Caco-2 (cell line): ENCODE measurements around the gene PHAX. TPM values are rescaled to one million over a fixed set of nuclear protein-coding genes. Genes with fewer than 3 reads are reported as not detected.

Experiments
- BruUV-seq: library from RNA; stranded (reverse); fragments of 400-500 nt; replicated peaks from 2 replicates; lab custom pipeline; 2021; lab: Mats Ljungman, UMichigan
- CTCF ChIA-PET: fragments of 300-600 bp; sonication (Branson Sonifier 250); formaldehyde crosslinking; loops from one replicate; lab custom pipeline; 2022; ENCODE audit warnings: antibody characterized with exemption; lab: Charles Lee
- POLR2A ChIA-PET: fragments of 300-600 bp; sonication (Branson Sonifier 250); formaldehyde crosslinking; loops from one replicate; lab custom pipeline; 2022; ENCODE audit warnings: antibody characterized with exemption; lab: Charles Lee
- DNase-seq, 2 experiments: peaks; one replicate each; pipeline versions ENCODE4 v3.0.0 to v3.0.0-alpha.2; 2020 to 2022
- H3K27me3 ChIP-seq: replicated peaks from 2 replicates; pipeline ENCODE4 v1.6.0; 2011; ENCODE audit warnings: low read length; ENCODE audit not compliant: control insufficient read depth, insufficient read depth
- H3K36me3 ChIP-seq: 2 replicates; pipeline ENCODE4 v1.5.1; 2011; ENCODE audit warnings: low read length; ENCODE audit not compliant: control insufficient read depth, insufficient read depth
- H3K4me1 ChIP-seq: fragments of 250-450 bp; sonication (Bioruptor Pico); 2 replicates; pipeline ENCODE4 v1.5.1; 2020; ENCODE audit warnings: mild to moderate bottlenecking
- H3K4me3 ChIP-seq: 2 replicates; pipeline ENCODE4 v1.5.1; 2011; ENCODE audit warnings: low read depth, mild to moderate bottlenecking, control low read depth, low read length
- H3K9me3 ChIP-seq: fragments of 250-450 bp; sonication (Bioruptor Pico); 2 replicates; pipeline ENCODE4 v1.5.1; 2020; ENCODE audit warnings: mild to moderate bottlenecking, moderate library complexity
- H3K27ac Mint-ChIP-seq: one replicate; pipeline ENCODE4 v1.8.0; 2022; ENCODE audit warnings: mixed read lengths; ENCODE audit not compliant: unreplicated experiment
- H3K27me3 Mint-ChIP-seq: one replicate; pipeline ENCODE4 v1.8.0; 2022; ENCODE audit warnings: mixed read lengths; ENCODE audit not compliant: insufficient read depth, unreplicated experiment
- H3K36me3 Mint-ChIP-seq: one replicate; pipeline ENCODE4 v1.8.0; 2022; ENCODE audit warnings: mild to moderate bottlenecking, mixed read lengths; ENCODE audit not compliant: insufficient read depth, unreplicated experiment
- H3K4me1 Mint-ChIP-seq: one replicate; pipeline ENCODE4 v1.8.0; 2022; ENCODE audit warnings: low read depth, mixed read lengths; ENCODE audit not compliant: unreplicated experiment
- H3K4me3 Mint-ChIP-seq: one replicate; pipeline ENCODE4 v1.8.0; 2022; ENCODE audit warnings: mild to moderate bottlenecking, moderate library complexity, mixed read lengths; ENCODE audit not compliant: unreplicated experiment
- H3K9me3 Mint-ChIP-seq: one replicate; pipeline ENCODE4 v1.8.0; 2022; ENCODE audit warnings: mixed read lengths; ENCODE audit not compliant: unreplicated experiment
- CTCF ChIP-seq, 2 experiments: fragments of 200-600 bp in 1 of 2; IDR thresholded peaks; 1 replicate in 1 of 2; 2 replicates in 1 of 2; pipeline versions ENCODE4 v1.5.1 to v1.8.0; 2011 to 2022; ENCODE audit warnings: antibody characterized with exemption in 1 of 2, control low read depth in 1 of 2, inconsistent platforms in 1 of 2, low read depth in 1 of 2, low read length in 1 of 2, mild to moderate bottlenecking in 1 of 2, moderate library complexity in 1 of 2; ENCODE audit not compliant: insufficient read depth in 1 of 2, severe bottlenecking in 1 of 2, unreplicated experiment in 1 of 2
- intact Hi-C: fragments of 100-400 bp; cut with micrococcal nuclease; formaldehyde crosslinking; loops from one replicate; pipeline ENCODE4 v1.10.0; 2022; ENCODE audit not compliant: unreplicated experiment
- total RNA-seq: library from RNA; stranded (reverse); gene quantifications from 2 replicates; pipeline ENCODE4 v1.2.3, GENCODE V29; 2022

The PHAX gene
- total RNA-seq, 1 experiment from 2014 or later = 38.7 TPM

- Mint-ChIP-seq H3K27me3 (no peaks in the 10 kb centered on the region), H3K4me3 (no peak overlapping the region), H3K4me1 (no peaks in the 10 kb centered on the region), H3K36me3 (peaks cover 79% of the 10 kb centered on the region), H3K27ac (no peak overlapping the region), H3K9me3 (no peaks in the 10 kb centered on the region)
- POLR2A ChIA-PET = interaction anchor here (0.6 kb wide), 1 partner anchor 264 kb away, joined by 3 read pairs; no protein-coding TSS in a partner anchor
- H3K4me3 ChIP-seq = no peak overlapping the region
- no peak for DNase-seq
- intact Hi-C loops = no loop called here
- H3K9me3 ChIP-seq = no peaks in the 10 kb centered on the region
- no peak for TF ChIP-seq CTCF (IDR thresholded peaks at IDR 0.05; ENCODE audit: insufficient read depth in 1 of 2, low read depth in 1 of 2, low read length in 1 of 2, severe bottlenecking in 1 of 2, unreplicated experiment in 1 of 2)
- CTCF ChIA-PET = no interaction called here
- H3K36me3 ChIP-seq = peaks cover 2% of the 10 kb centered on the region
- BruUV-seq = no TSS peak
- H3K27me3 ChIP-seq = no peaks in the 10 kb centered on the region
- H3K4me1 ChIP-seq = no peaks in the 10 kb centered on the region
These were observed 25.1 kb upstream of the PHAX start for GRCh38 chr5:126575644-126576043.

DNA sequence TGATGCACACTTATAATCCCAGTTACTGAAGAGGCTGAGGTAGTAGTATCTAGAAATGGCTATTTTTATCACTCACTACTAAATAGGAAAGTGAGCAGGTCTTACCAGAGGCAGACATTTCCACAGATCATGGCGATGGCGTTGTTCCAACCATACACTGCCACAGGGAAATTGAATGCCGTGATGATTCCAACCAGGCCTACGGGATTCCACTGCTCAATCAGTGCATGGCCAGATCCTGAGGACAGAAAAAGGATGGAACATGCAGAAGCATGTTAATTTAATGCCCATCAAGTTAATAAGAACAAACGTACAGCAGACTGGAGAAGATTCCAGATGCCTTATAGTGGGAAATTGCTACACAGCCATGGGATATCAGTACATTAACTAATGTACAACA lies 23.8 kb upstream of the PHAX start:
- H3K9me3 Mint-ChIP-seq = no peaks in the 10 kb centered on the region
- Histone ChIP-seq H3K27me3 (no peaks in the 10 kb centered on the region), H3K4me3 (no peak overlapping the region), H3K36me3 (peaks cover 2% of the 10 kb centered on the region), H3K4me1 (no peaks in the 10 kb centered on the region), H3K9me3 (no peaks in the 10 kb centered on the region)
- DNase-seq = no peak
- no peak overlapping the region for H3K4me3 Mint-ChIP-seq
- POLR2A ChIA-PET = no interaction called here
- BruUV-seq = no TSS peak
- no peaks in the 10 kb centered on the region for H3K4me1 Mint-ChIP-seq
- no peak overlapping the region for H3K27ac Mint-ChIP-seq
- CTCF ChIA-PET = no interaction called here
- intact Hi-C loops = no loop called here
- H3K27me3 Mint-ChIP-seq = no peaks in the 10 kb centered on the region
- peaks cover 84% of the 10 kb centered on the region for H3K36me3 Mint-ChIP-seq
- TF ChIP-seq CTCF (IDR thresholded peaks at IDR 0.05; ENCODE audit: insufficient read depth in 1 of 2, low read depth in 1 of 2, low read length in 1 of 2, severe bottlenecking in 1 of 2, unreplicated experiment in 1 of 2) = no peak

- Mint-ChIP-seq H3K27me3 (no peaks in the 10 kb centered on the region), H3K4me1 (no peaks in the 10 kb centered on the region), H3K9me3 (no peaks in the 10 kb centered on the region), H3K4me3 (no peak overlapping the region), H3K36me3 (peaks cover 84% of the 10 kb centered on the region), H3K27ac (no peak overlapping the region)
- intact Hi-C loops = no loop called here
- no peaks in the 10 kb centered on the region for H3K4me1 ChIP-seq
- no TSS peak for BruUV-seq
- no peak for TF ChIP-seq CTCF (IDR thresholded peaks at IDR 0.05; ENCODE audit: insufficient read depth in 1 of 2, low read depth in 1 of 2, low read length in 1 of 2, severe bottlenecking in 1 of 2, unreplicated experiment in 1 of 2)
- DNase-seq = no peak
- CTCF ChIA-PET = no interaction called here
- POLR2A ChIA-PET = no interaction called here
- no peak overlapping the region for H3K4me3 ChIP-seq
- H3K36me3 ChIP-seq = peaks cover 2% of the 10 kb centered on the region
- H3K27me3 ChIP-seq = no peaks in the 10 kb centered on the region
- no peaks in the 10 kb centered on the region for H3K9me3 ChIP-seq
These were observed 23.3 kb upstream of the PHAX start for GRCh38 chr5:126577415-126577814.
